IMR-90 (cell line): Measurements from ENCODE around the gene LY6G6D. TPM values are rescaled to one million over a fixed set of nuclear protein-coding genes. Genes with fewer than 3 reads are reported as not detected.

Experiments
- ATAC-seq: fragments of 200-7000 bp; cut with Tn5 transposase; 2 replicates; pipeline ENCODE4 v1.9.1; 2020; ENCODE audit warnings: low read depth, mild to moderate bottlenecking, moderate library complexity
- BruUV-seq: library from RNA; stranded (reverse); fragments of 400-500 nt; replicated peaks from 2 replicates; lab custom pipeline; 2021; lab: Mats Ljungman, UMichigan
- CTCF ChIA-PET: fragments of 300-600 bp; formaldehyde crosslinking; extraction: SDS; loops from one replicate; lab custom pipeline; 2021; ENCODE audit warnings: antibody characterized with exemption; lab: Yijun Ruan, JAX
- POLR2A ChIA-PET: fragments of 300-600 bp; sonication (Branson Sonifier 250); formaldehyde crosslinking; loops from one replicate; lab custom pipeline; 2022; ENCODE audit warnings: antibody characterized with exemption; ENCODE audit not compliant: unreplicated experiment; lab: Charles Lee
- DNase-seq: peaks from one replicate; pipeline ENCODE4 v3.0.0; 2013
- H2AFZ ChIP-seq: replicated peaks from 2 replicates; pipeline ENCODE3; 2013; ENCODE audit warnings: low read length, mild to moderate bottlenecking; ENCODE audit not compliant: poor library complexity
- H2AK5ac ChIP-seq: 2 replicates; pipeline ENCODE4 v1.6.1; 2013; ENCODE audit warnings: low read depth, low read length, inconsistent platforms
- H2AK9ac ChIP-seq: replicated peaks from 2 replicates; pipeline ENCODE3; 2013; ENCODE audit warnings: mild to moderate bottlenecking, low read depth, low read length, moderate library complexity; ENCODE audit not compliant: poor library complexity
- H2BK120ac ChIP-seq: 2 replicates; pipeline ENCODE4 v1.6.1; 2013; ENCODE audit warnings: low read depth, low read length, inconsistent platforms
- H2BK15ac ChIP-seq: 3 replicates; pipeline ENCODE4 v1.6.1; 2013; ENCODE audit warnings: low read depth, low read length, inconsistent platforms
- H2BK20ac ChIP-seq: 2 replicates; pipeline ENCODE4 v1.6.1; 2013; ENCODE audit warnings: low read depth, mild to moderate bottlenecking, inconsistent platforms, low read length, moderate library complexity
- H2BK5ac ChIP-seq: 2 replicates; pipeline ENCODE4 v1.6.1; 2013; ENCODE audit warnings: mild to moderate bottlenecking, low read depth, low read length, inconsistent platforms; ENCODE audit not compliant: poor library complexity, severe bottlenecking
- H3K14ac ChIP-seq: replicated peaks from 2 replicates; pipeline ENCODE4 v1.6.1; 2013; ENCODE audit warnings: low read depth, low read length, inconsistent platforms
- H3K18ac ChIP-seq: 2 replicates; pipeline ENCODE4 v1.6.1; 2013; ENCODE audit warnings: low read depth, low read length, control low read depth
- H3K23ac ChIP-seq: 2 replicates; pipeline ENCODE4 v1.6.1; 2013; ENCODE audit warnings: low read depth, low read length, inconsistent platforms
- H3K27ac ChIP-seq: 2 replicates; pipeline ENCODE4 v1.5.1; 2013; ENCODE audit warnings: mild to moderate bottlenecking, control low read depth, low read length; ENCODE audit not compliant: insufficient read depth
- H3K27me3 ChIP-seq: 2 replicates; pipeline ENCODE4 v1.6.1; 2013; ENCODE audit warnings: low read length; ENCODE audit not compliant: control insufficient read depth, insufficient read depth
- H3K36me3 ChIP-seq: 2 replicates; pipeline ENCODE4 v1.6.1; 2013; ENCODE audit warnings: low read length, mixed read lengths; ENCODE audit not compliant: control insufficient read depth, insufficient read depth
- H3K4ac ChIP-seq: 2 replicates; pipeline ENCODE4 v1.6.1; 2013; ENCODE audit warnings: low read depth, low read length, inconsistent platforms
- H3K4me1 ChIP-seq: 2 replicates; pipeline ENCODE4 v1.6.1; 2013; ENCODE audit warnings: low read length, mixed read lengths; ENCODE audit not compliant: control insufficient read depth, insufficient read depth
- H3K4me2 ChIP-seq: 2 replicates; pipeline ENCODE4 v1.6.1; 2013; ENCODE audit warnings: low read depth, mild to moderate bottlenecking, control low read depth, low read length, moderate library complexity
- H3K4me3 ChIP-seq: 2 replicates; pipeline ENCODE4 v1.5.1; 2013; ENCODE audit warnings: low read depth, mild to moderate bottlenecking, control low read depth, low read length, moderate library complexity; ENCODE audit not compliant: insufficient read depth
- H3K56ac ChIP-seq: 2 replicates; pipeline ENCODE4 v1.6.1; 2013; ENCODE audit warnings: low read length, inconsistent platforms; ENCODE audit not compliant: insufficient read depth; ENCODE audit errors: extremely low read depth
- H3K79me1 ChIP-seq, 2 experiments: 2 replicates each; pipeline ENCODE4 v1.6.1; 2013; ENCODE audit warnings: low read length in 2 of 2, inconsistent platforms in 1 of 2, low read depth in 1 of 2
- H3K9ac ChIP-seq: 2 replicates; pipeline ENCODE4 v1.6.1; 2013; ENCODE audit warnings: low read depth, low read length, control low read depth
- H3K9me1 ChIP-seq: 2 replicates; pipeline ENCODE4 v1.6.1; 2013; ENCODE audit warnings: low read length, inconsistent platforms; ENCODE audit not compliant: insufficient read depth
- H3K9me3 ChIP-seq: 2 replicates; pipeline ENCODE4 v1.6.1; 2013; ENCODE audit warnings: low read length; ENCODE audit not compliant: control insufficient read depth, insufficient read depth
- H4K20me1 ChIP-seq: 2 replicates; pipeline ENCODE4 v1.6.1; 2013; ENCODE audit warnings: low read length, inconsistent platforms; ENCODE audit not compliant: insufficient read depth
- H4K5ac ChIP-seq: 2 replicates; pipeline ENCODE4 v1.6.1; 2013; ENCODE audit warnings: mild to moderate bottlenecking, low read depth, low read length, control low read depth
- H4K8ac ChIP-seq, 2 experiments: 2 replicates each; pipeline ENCODE4 v1.6.1; 2013; ENCODE audit warnings: low read depth in 2 of 2, low read length in 2 of 2, control low read depth in 1 of 2, inconsistent platforms in 1 of 2
- H4K91ac ChIP-seq: 2 replicates; pipeline ENCODE4 v1.6.1; 2013; ENCODE audit warnings: low read depth, low read length, inconsistent platforms; ENCODE audit not compliant: insufficient read depth
- BHLHE40 ChIP-seq: fragments of 150-350 bp; IDR thresholded peaks from 2 replicates; pipeline ENCODE4 v1.6.1; 2016; ENCODE audit warnings: mild to moderate bottlenecking, low read depth, low read length
- MAFK ChIP-seq: IDR thresholded peaks from 2 replicates; pipeline ENCODE4 v1.6.1; 2012; ENCODE audit warnings: low read depth, low read length, improper control_type of control experiment
- MAZ ChIP-seq: IDR thresholded peaks from 2 replicates; pipeline ENCODE4 v1.6.1; 2012; ENCODE audit warnings: low read depth, mild to moderate bottlenecking, low read length, improper control_type of control experiment, moderate library complexity, borderline replicate concordance
- MXI1 ChIP-seq: IDR thresholded peaks from 2 replicates; pipeline ENCODE4 v1.6.1; 2012; ENCODE audit warnings: low read depth, mild to moderate bottlenecking, low read length, moderate library complexity, borderline replicate concordance
- NFE2L2 ChIP-seq: fragments of 150-350 bp; IDR thresholded peaks from 2 replicates; pipeline ENCODE4 v1.6.1; 2016; ENCODE audit warnings: low read depth, mild to moderate bottlenecking, low read length
- RAD21 ChIP-seq: IDR thresholded peaks from 2 replicates; pipeline ENCODE4 v1.6.1; 2012; ENCODE audit warnings: low read length, improper control_type of control experiment
- RCOR1 ChIP-seq: IDR thresholded peaks from 2 replicates; pipeline ENCODE4 v1.6.1; 2012; ENCODE audit warnings: mild to moderate bottlenecking, low read length, improper control_type of control experiment; ENCODE audit not compliant: insufficient replicate concordance
- WGBS, 2 experiments: methylation state at CpG; one replicate each; pipeline versions ENCODE4 v1.1.5 to v1.1.7; 2013; ENCODE audit warnings: missing lambda C conversion rate in 2 of 2; ENCODE audit not compliant: insufficient read length in 1 of 2; ENCODE audit errors: extremely low coverage in 2 of 2; 5-methylcytosine and 5-hydroxymethylcytosine counted together
- dilution Hi-C: fragments of 300-500 bp; cut with HindIII; formaldehyde crosslinking; loops from one replicate; pipeline ENCODE4 v1.14.3; 2018; ENCODE audit warnings: low sequenced_read_pairs; ENCODE audit not compliant: unreplicated experiment
- in situ Hi-C: fragments of 300-500 bp; cut with MboI; formaldehyde crosslinking; loops from 3 replicates; pipeline ENCODE4 v1.14.3; 2019; ENCODE audit warnings: low sequenced_read_pairs, inconsistent platforms, mixed read lengths
- intact Hi-C: fragments of 100-400 bp; cut with micrococcal nuclease; formaldehyde crosslinking; loops from 2 replicates; pipeline ENCODE4 v1.10.0; 2022
- polyA plus RNA-seq, 3 experiments: library from polyadenylated mRNA; depleted of rRNA; stranded (reverse); fragments of >200 nt; gene quantifications; 2 replicates each; pipeline ENCODE4 v1.2.3, GENCODE V29; 2012; ENCODE audit warnings: low replicate concordance in 1 of 3
- total RNA-seq: library from RNA; depleted of rRNA; stranded (reverse); fragments of >200 nt; gene quantifications from 2 replicates; pipeline ENCODE4 v1.2.3, GENCODE V29; 2012

The LY6G6D gene
- total and polyA plus RNA-seq, 2 of the 4 experiments (the other 2 are of a cell fraction) = not detected

DNA sequence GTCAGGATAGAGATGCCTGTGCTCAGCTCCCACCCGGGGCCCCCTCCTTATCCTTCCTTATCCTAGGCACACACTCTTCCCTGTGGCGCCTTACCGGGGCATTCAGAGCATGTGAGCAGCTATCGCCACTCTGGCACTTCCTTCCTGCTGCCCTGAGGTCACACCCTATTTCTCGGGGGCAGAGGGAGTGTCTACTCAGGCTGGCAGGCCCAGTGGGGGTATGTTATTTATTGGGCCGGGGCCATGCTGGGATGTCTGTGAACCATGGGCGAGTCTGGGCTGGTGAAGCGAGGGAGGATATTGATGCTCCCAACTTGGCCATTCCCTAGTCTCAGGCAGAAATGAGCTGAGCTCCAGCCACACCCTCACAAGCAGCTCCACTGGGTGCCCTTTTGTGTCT is 3.9 kb upstream of the LY6G6D start:
- Histone ChIP-seq H3K9ac (no peak overlapping the region), H3K4me2 (no peak overlapping the region), H3K18ac (no peak overlapping the region), H4K8ac (no peak overlapping the region), H3K14ac (no peak overlapping the region), H3K27me3 (peaks cover 35% of the 10 kb centered on the region), H2BK20ac (no peak overlapping the region), H3K9me1 (no peaks in the 10 kb centered on the region), H2BK120ac (no peak overlapping the region), H3K4me1 (no peaks in the 10 kb centered on the region), H3K27ac (no peak overlapping the region), H4K20me1 (no peaks in the 10 kb centered on the region; the same call in 1 of the 2 replicates), H3K79me1 (no peaks in the 10 kb centered on the region), H2AK9ac (no peak overlapping the region), H2BK5ac (no peak overlapping the region), H3K4me3 (no peak overlapping the region), H2AFZ (no peak overlapping the region), H2AK5ac (no peak overlapping the region), H4K5ac (no peak overlapping the region), H3K4ac (no peak overlapping the region), H4K91ac (no peak overlapping the region), H3K56ac (no peak overlapping the region), H3K23ac (no peak overlapping the region), H3K36me3 (no peaks in the 10 kb centered on the region), H2BK15ac (no peak overlapping the region), H3K9me3 (no peaks in the 10 kb centered on the region)
- no CpG with 5 or more reads among the region's 8 CpGs for WGBS, 2 experiments
- in situ Hi-C loops (no loop called here), dilution Hi-C loops (no loop called here), intact Hi-C loops (no loop called here)
- ChIA-PET CTCF (interaction anchor here (0.6 kb wide), 1 partner anchor 132 kb away, joined by 3 read pairs; no protein-coding TSS in a partner anchor), POLR2A (no interaction called here)
- BruUV-seq = no TSS peak
- ATAC-seq (no peak), DNase-seq (no peak)
- TF ChIP-seq RAD21 (no peak), BHLHE40 (no peak), MAZ (no peak), RCOR1 (no peak), MAFK (no peak), MXI1 (no peak), NFE2L2 (no peak)
